T47D (cell line): ENCODE results near the gene FLACC1.
"Not testable (repeated sequence)": the region's sequence is repeated elsewhere in the genome, so short reads cannot be mapped to it uniquely, and the experiment has no call there.

Experiments used
- DNase-seq, 2 experiments: peaks; one replicate each; pipeline versions ENCODE4 v3.0.0 to v3.0.0-alpha.2; 2011 to 2012; ENCODE audit warnings: low read depth in 1 of 2, low spot score in 1 of 2
- JUND ChIP-seq: IDR thresholded peaks from 2 replicates; pipeline ENCODE4 v1.6.1; 2012; ENCODE audit warnings: low read depth
- in situ Hi-C: cut with HindIII; loops from 2 replicates; pipeline ENCODE4 v1.10.0; 2016; ENCODE audit warnings: low sequenced_read_pairs, low pct_unique_long_range_greater_than_20kb

FLACC1 gene

GRCh38 chr2:201254081-201254730, 102.9 kb downstream of the FLACC1 start:
- in situ Hi-C loops: no loop called here
- no peak for TF ChIP-seq JUND
- DNase-seq: peak in 1 of 2 experiments; percentile 20

GRCh38 chr2:201250741-201251140, 106.4 kb downstream of the FLACC1 start:
- TF ChIP-seq JUND: no peak
- in situ Hi-C loops: no loop called here
- DNase-seq: no peak

GRCh38 chr2:201249889-201250288, 107.3 kb downstream of the FLACC1 start:
- in situ Hi-C loops: no loop called here
- TF ChIP-seq JUND: no peak
- DNase-seq: no peak

- in situ Hi-C loops: no loop called here
- no peak for DNase-seq
- no peak for TF ChIP-seq JUND
Observed at GRCh38 chr2:201248288-201248844, 108.8 kb downstream of the FLACC1 start.

GRCh38 chr2:201246280-201246679, 110.9 kb downstream of the FLACC1 start:
- no peak for TF ChIP-seq JUND
- in situ Hi-C loops: no loop called here
- DNase-seq: no peak

GRCh38 chr2:201244829-201245228, 112.3 kb downstream of the FLACC1 start:
- TF ChIP-seq JUND: no peak
- no peak for DNase-seq
- in situ Hi-C loops: no loop called here

- DNase-seq: no peak
- in situ Hi-C loops: no loop called here
- no peak for TF ChIP-seq JUND
Observed at GRCh38 chr2:201242571-201243277, 114.4 kb downstream of the FLACC1 start.

- DNase-seq, in situ Hi-C loops: not testable (repeated sequence)
Observed at GRCh38 chr2:201239167-201239935, 117.8 kb downstream of the FLACC1 start.
